Mesenteric fat pad (tissue), 1 donor: Measurements from ENCODE around the gene TSC1. TPM values are rescaled to one million over a fixed set of nuclear protein-coding genes. Genes with fewer than 3 reads are reported as not detected.
"Not testable (repeated sequence)": the region's sequence is repeated elsewhere in the genome, so short reads cannot be mapped to it uniquely, and the experiment has no call there.

Source experiments
- DNase-seq: peaks from one replicate; pipeline ENCODE4 v3.0.0-alpha.2; 2020; ENCODE audit warnings: low spot score
- total RNA-seq: library from RNA; stranded (reverse); fragmentation: NEBNext Ultra II Directional; extraction: Animal tissue kit (Norgen Biotek cat#: 25700); gene quantifications from one replicate; pipeline ENCODE4 v1.2.1, GENCODE V29; 2021
- donor health status: DM: yes; HTN: yes; CAD: no.

TSC1 gene
- total RNA-seq, 1 donor from 2014 or later, result 36.3 TPM

GRCh38 chr9:132978112-132978450 lies 33.7 kb upstream of the TSC1 start:
- DNase-seq, result no peak

GRCh38 chr9:132976571-132976970 lies 32.2 kb upstream of the TSC1 start:
- DNase-seq, result no peak

- DNase-seq, result no peak
Measured at GRCh38 chr9:132975961-132976360, 31.5 kb upstream of the TSC1 start.

GRCh38 chr9:132973713-132974112 lies 29.3 kb upstream of the TSC1 start:
- DNase-seq, result no peak

- no peak for DNase-seq
Measured at GRCh38 chr9:132973166-132973565, 28.8 kb upstream of the TSC1 start.

GRCh38 chr9:132970324-132971062 lies 26.1 kb upstream of the TSC1 start:
- DNase-seq, result no peak

- no peak for DNase-seq
Measured at GRCh38 chr9:132969783-132970182, 25.4 kb upstream of the TSC1 start.

GRCh38 chr9:132967908-132968307 lies 23.5 kb upstream of the TSC1 start:
- DNase-seq, result not testable (repeated sequence)

- DNase-seq, result no peak
Measured at GRCh38 chr9:132965478-132965877, 21.1 kb upstream of the TSC1 start.

- DNase-seq, result no peak
Measured at GRCh38 chr9:132961002-132961401, 16.6 kb upstream of the TSC1 start.

GRCh38 chr9:132957805-132958204 lies 13.4 kb upstream of the TSC1 start:
- DNase-seq, result no peak

- DNase-seq, result no peak
Measured at GRCh38 chr9:132955768-132956167, 11.4 kb upstream of the TSC1 start.

- no peak for DNase-seq
Measured at GRCh38 chr9:132955123-132955522, 10.7 kb upstream of the TSC1 start.

- no peak for DNase-seq
Measured at GRCh38 chr9:132949709-132950108, 5.3 kb upstream of the TSC1 start.

GRCh38 chr9:132948482-132949050 lies 4.2 kb upstream of the TSC1 start:
- no peak for DNase-seq

GRCh38 chr9:132947756-132948155 lies 3.3 kb upstream of the TSC1 start:
- no peak for DNase-seq

GRCh38 chr9:132946631-132947295 lies 2.3 kb upstream of the TSC1 start:
- DNase-seq, result no peak

GRCh38 chr9:132946211-132946610 lies 1.8 kb upstream of the TSC1 start:
- DNase-seq, result no peak

- no peak for DNase-seq
Measured at GRCh38 chr9:132945186-132946130, 1.0 kb upstream of the TSC1 start.

- DNase-seq, result no peak
Measured at GRCh38 chr9:132943651-132944293, 644 bp downstream of the TSC1 start.

- DNase-seq, result no peak
Measured at GRCh38 chr9:132942541-132943182, 1.8 kb downstream of the TSC1 start.
